Right lobe of liver (tissue), 4 donors: ENCODE measurements around the gene DNER.

ENCODE experiments used
- POLR2A ChIP-seq: fragments of 450-650 bp; IDR thresholded peaks from one replicate; pipeline ENCODE4 v1.6.1; 2017; ENCODE audit warnings: antibody characterized with exemption, mild to moderate bottlenecking
- TF ChIP-seq, protein P1 (sequence below), 4 donors: fragments of 200-600 bp in 3 of 4; fragments of 450-650 bp in 1 of 4; IDR thresholded peaks; one replicate each; pipeline versions ENCODE4 v1.5.1 to v1.8.0; 2016 to 2022; ENCODE audit warnings: antibody characterized with exemption in 4 of 4, mild to moderate bottlenecking in 2 of 4
- donor health status: DM: no; HTN: no; CAD: no.
- donor health status: DM: no; HTN: no; CAD: no.
- donor health status: DM: no; HTN: yes; CAD: no.

DNA sequence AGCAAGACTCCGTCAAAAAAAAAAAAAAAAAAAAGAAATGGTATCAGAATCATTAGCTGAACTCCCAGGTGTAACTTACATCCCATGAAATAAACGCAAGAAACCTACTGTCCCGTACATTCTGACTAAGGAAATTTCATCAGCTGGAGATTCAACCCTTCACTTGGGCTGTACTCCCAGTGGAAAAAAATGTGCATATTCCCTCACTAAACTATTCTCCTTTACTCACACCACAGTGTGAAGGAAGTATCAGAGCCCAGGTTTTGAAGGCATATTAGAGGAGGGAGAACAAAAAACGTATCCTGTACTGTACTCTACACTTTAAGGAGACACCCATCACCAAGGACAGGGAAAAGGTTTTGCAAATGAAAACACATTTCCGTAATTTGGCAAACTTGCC is 64.3 kb downstream of the DNER start:
- TF ChIP-seq POLR2A: no peak
- TF ChIP-seq, protein P1, sequence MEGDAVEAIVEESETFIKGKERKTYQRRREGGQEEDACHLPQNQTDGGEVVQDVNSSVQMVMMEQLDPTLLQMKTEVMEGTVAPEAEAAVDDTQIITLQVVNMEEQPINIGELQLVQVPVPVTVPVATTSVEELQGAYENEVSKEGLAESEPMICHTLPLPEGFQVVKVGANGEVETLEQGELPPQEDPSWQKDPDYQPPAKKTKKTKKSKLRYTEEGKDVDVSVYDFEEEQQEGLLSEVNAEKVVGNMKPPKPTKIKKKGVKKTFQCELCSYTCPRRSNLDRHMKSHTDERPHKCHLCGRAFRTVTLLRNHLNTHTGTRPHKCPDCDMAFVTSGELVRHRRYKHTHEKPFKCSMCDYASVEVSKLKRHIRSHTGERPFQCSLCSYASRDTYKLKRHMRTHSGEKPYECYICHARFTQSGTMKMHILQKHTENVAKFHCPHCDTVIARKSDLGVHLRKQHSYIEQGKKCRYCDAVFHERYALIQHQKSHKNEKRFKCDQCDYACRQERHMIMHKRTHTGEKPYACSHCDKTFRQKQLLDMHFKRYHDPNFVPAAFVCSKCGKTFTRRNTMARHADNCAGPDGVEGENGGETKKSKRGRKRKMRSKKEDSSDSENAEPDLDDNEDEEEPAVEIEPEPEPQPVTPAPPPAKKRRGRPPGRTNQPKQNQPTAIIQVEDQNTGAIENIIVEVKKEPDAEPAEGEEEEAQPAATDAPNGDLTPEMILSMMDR (IDR thresholded peaks at IDR 0.05): no peak
